NCI-H1436 treated with DMSO at 0.1 percent for 48 hours (cell line): ENCODE results near the gene GNB1L.
"Not testable (repeated sequence)": the region's sequence is repeated elsewhere in the genome, so short reads cannot be mapped to it uniquely, and the experiment has no call there.

Experiments used
- DNase-seq: peaks from one replicate; lab custom pipeline; 2025; lab: John Stamatoyannopoulos, UW

GNB1L gene

DNA sequence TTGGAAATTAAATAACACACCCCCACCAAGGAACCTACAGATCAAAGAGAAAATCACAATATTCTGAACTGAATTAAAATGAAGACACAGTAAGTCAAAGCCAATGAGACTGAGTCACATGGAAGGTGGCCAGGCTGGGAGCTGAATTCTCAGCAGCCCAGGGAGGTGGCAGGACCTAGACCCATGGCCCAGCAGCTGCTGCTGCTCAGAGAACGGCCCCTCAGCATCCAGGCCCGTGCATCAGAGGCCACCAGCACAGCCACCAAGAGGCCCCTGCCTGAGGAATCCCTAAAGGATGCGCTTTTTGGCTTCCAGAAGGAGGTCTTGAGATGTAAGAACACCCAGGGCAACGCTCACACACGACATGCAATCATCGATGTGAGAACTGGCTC, 59.1 kb downstream of the GNB1L start:
- DNase-seq = no peak

DNA sequence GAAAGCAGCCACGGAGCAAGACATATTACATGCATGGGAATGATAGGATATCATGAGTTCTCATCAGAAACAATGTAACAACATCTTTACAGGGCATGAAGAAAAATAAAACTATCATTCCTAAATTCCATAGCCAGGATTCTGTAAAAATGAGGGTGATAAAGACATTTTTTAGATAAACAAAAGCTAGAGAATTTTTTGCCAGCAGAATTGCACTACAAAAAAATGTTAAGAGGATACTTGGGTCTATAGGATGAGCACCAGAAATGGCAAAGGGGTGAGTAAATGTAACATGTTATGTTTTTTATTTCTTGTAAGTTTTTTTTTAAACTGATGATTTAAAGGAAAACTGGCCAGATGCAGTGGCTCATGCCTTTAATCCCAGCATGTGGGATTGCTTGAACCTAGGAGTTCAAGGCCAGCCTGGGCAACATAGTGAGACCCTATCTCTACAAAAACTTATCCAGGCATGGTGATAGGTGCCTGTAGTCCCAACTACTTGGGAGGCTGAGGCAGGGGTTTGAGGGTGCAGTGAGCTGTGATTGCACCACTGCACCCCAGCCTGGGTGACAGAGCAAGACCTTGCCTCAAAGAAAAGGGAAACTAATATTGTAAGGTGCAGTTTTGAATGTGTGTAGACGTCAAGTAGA, 60.9 kb downstream of the GNB1L start:
- DNase-seq = no peak

DNA sequence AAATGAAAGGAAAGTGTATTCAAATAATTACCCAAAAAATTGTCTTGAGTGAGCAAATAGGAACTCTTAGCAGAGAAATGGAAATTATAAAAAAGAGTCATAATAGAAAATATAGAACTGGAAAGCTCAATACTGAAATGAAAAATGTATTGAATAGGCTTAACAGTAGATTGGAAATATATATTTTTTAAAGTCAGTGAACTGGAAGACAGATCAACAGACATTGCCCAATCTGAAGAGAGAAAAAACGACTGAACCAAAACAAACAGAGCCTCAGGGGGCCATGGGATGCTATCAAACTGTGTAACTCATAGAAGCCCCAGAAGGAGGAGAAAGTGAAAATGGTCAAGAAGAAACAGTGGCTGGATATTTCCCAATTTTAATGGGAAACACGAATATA, 61.5 kb downstream of the GNB1L start:
- no peak for DNase-seq

DNA sequence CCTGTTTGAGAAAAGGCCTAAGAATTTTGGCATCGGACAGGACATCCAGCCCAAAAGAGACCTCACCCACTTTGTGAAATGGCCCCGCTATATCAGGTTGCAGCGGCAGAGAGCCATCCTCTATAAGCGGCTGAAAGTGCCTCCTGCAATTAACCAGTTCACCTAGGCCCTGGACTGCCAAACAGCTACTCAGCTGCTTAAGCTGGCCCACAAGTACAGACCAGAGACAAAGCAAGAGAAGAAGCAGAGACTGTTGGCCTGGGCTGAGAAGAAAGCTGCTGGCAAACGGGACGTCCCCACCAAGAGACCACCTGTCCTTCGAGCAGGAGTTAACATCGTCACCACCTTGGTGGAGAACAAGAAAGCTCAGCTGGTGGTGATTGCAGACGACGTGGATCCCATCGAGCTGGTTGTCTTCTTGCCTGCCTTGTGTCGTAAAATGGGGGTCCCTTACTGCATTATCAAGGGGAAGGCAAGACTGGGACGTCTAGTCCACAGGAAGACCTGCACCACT, 62.2 kb downstream of the GNB1L start:
- DNase-seq = not testable (repeated sequence)

DNA sequence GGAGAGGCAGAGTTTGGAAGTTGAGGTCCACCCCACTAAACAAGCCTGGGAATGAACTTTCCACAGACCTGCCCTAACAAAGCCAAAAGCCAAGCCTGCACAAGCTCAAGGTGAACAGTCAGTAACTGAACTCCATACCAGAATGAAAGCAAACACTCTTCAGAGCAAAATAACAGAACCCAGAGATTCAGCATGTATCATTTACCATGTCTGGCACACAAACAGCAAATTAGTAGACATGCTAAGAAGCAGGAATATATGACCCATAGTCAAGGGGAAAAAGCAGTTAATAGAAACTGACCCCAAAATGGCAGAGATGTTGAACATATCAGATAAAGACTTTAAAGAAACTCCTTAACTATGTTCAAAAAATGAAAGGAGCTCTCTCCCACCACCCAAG, 62.8 kb downstream of the GNB1L start:
- DNase-seq = no peak

DNA sequence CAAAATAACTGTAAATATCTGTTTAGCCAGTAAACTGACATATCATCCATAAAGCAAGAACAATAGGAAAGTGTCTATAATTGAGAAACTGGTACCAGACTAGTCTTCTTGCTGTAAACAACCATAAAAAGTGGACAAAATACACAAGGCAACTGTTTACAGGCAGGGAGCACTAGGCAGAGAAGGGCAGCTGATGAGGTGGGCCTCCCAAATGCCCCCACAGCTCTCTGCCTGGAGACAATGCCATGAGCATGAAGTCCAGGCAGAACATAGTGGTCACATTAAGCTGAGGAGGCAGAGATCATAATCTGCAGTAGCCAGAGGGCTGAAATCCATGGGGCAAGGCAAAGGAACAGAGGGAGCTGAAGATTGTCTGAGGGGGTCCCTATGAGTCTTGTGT, 63.4 kb downstream of the GNB1L start:
- DNase-seq = no peak

DNA sequence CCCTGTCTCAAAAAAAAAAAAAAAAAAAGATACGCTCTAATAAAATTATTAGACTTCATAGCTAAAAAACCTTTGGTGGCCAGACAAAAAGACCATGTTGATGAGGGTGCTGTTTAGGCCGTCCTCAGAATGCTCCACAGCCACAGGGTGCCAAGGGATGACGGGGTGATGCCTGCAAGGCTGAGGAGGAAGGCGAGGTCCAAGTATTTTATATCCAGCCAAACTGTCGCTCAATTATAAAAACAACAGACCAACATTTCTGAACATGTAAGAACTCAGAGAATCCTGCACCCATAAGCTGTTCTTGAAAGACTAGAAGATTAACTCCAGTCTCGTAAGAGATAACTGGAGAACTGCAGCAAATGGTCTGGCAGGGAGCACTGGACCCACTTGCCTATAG, 64.8 kb downstream of the GNB1L start:
- DNase-seq = no peak

DNA sequence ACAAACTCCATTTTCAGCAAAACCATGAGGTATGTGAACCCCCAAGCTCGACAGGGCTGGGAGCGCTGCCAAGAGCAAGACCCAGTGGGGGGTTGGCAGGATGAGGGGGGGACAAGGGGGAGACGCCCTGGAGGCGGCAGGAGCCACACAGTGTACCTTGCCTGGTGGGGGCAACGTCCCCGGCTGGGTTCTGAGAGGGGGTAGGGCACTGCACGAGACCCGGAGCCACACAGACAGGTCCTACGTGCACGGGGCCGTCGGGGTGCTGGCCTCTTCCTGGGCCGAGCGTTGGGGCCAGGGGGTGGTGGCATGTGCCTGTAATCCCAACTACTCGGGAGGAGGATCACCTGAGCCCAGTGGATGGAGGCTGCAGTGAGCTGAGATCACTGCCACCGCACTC, 65.3 kb downstream of the GNB1L start:
- no peak for DNase-seq

DNA sequence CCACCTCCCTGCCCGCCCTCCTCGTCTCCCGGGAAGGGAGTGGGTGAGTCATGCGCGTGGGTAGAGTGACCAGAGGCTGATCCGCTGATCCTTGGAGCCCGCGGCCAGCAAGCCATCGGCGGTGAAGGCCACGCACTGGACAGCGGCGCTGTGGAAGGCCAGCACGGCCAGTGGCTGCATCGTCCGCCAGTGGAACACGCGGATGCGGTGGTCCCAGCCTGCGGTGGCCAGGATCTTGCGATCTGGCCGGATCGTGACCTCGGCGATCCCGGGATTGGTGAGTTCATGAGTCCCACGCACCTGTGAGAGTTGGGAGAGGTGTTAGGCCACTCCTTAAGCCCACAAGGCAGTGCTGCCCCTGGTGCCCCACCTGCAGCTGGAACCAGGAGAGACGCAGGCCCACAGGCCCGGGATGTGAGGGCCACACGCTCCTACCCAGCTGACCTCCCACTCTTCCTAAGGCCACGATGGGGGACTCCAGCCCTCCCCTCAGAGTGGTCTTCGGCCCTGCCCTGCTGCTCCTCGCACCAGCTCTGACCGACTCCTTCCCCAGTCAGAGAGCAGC, 65.9 kb downstream of the GNB1L start:
- DNase-seq = no peak

DNA sequence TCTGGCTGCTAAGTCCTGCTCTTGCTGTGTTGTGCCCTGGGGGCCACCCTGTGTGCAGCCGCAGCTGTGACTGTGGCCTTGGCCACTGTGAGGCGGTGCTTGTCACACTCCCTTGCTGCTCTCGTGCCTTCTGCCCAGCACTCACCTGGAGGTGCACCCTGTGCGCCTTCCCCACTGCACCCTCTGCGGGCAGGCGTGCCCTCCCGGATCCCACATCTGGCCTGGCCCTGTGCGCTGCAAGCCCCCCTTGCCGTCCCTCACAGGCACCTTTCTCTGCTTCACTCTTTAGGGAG, 66.9 kb downstream of the GNB1L start:
- DNase-seq = no peak

DNA sequence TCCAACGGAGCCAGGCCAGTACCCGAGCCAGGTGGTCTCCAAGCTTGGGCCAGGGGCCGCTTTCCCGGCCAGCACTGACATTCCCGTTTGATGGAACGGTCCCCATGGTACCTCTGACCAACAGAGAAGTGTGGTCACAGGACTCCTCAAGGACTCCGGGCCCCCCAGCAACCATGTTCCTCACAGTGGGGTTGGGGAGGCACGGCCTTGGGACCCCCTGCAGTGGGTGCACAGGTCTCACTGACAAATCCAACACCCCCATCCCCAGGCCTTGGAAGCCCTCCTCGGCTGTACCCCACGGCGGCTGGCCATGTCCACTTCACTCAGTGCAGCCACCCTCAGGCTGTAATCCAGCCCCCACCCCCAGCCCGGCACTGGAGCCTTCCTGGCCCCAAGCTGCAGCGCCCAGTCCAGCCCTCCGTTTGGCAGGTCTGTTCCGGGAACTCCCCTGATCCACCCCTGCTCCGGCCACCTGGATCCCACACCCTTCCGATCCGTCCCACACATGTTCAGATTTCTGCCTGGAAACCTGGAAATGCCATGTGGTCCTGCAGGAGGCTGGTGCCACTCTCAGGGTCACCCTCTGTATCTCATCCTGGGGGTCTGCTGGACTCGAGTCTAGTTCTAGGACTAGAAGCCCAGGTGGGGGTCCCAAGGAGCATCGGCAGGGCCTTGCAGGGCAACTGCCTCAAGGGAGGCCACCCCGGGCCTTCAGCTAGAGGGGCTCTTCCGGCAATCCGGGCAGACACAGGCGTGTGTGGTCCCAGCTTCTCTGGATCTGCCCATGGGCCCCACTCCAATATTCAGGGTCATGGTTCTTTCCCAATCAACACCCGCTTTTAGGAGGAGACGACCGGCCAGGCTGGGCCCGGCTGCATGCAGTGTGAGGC, 67.5 kb downstream of the GNB1L start:
- no peak for DNase-seq

DNA sequence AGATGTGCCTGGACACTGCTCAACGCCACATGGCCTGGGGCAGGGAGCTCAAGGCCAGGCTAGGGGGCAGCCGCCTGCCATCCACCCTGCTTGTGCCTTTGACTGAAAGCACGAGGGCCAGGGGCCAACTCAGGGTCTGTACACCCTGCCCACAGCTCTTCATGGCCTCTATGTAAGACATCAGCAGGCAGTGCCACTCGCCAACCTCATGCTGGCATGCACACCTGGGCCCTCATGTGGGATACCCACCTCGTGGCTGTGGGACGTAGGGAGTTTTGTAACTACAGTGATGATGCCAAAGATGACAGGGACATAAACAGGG, 68.4 kb downstream of the GNB1L start:
- no peak for DNase-seq

DNA sequence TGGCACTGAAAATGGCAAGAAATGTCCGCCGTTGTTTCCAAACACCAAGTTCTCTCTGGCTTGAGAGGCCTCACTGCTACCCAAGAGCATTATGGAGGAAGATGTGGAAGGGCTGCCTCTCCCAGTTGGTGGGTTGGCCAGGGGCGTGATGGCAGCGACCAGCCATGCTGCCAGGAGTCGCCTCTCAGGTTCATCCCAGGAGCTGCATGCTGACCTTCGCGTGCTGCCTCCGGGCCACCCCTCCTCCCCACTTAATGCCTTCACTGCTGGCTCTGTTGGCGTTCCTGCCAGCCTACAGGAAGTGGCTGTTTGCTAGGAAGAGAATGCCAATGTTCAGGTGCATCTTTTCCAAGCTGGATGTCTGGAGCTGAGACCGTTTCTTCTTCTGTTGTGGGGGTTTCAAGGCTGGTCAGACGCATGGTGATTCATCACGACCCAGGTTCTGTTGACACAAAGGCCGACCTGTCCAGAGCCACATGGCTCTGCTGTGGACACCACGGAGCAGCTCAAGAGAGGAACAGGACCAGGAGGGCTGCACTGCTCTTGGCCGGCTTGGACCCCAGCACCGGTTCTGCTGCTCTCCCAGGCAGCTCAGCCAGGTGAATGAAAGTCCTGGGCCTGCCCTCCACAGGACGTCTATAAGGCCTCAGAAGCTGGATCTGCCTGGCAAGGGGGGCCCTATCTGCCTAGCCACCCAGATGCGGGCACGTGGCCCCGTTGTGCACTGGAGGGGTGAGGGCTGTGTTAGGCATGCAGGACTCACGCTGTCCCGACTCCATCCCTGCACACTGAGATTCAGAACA, 69.0 kb downstream of the GNB1L start:
- DNase-seq = no peak

DNA sequence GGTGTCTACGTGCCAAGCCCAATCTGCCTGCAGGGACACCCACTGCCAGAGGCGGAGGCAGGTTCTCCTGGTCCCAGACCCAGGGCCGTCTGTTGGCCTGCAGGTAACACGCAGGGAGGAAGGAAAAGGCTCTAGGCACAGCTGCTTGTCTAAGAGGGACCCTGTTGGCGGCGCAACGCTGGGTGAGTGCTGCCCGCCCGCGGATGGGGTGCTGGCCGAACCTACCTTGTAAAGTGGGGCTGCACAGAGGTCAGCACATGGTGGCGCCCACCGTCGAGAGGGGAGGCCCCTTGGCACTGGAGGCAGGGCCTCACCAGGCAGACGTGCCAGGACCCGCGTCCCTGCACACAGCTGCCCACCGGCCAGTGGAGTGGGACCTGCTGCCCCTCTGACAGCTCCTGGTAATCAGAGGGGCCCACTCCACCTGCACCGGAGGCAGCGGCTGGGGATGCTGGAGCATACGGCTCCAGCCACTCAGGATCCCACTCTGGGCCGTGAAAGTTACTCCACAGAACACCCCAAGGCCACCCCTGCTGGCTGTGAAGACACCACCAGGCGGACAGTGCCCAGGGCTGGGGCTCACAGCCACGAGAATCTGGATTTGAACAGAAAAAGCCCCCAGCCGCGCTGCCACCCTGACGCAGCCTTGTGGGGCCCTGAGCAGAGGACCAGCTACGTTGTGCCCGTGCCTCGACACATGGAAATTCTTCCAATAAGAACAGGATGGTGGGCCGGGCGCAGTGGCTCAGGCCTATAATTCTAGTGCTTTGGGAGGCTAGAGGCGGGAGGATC, 70.1 kb downstream of the GNB1L start:
- DNase-seq = no peak

DNA sequence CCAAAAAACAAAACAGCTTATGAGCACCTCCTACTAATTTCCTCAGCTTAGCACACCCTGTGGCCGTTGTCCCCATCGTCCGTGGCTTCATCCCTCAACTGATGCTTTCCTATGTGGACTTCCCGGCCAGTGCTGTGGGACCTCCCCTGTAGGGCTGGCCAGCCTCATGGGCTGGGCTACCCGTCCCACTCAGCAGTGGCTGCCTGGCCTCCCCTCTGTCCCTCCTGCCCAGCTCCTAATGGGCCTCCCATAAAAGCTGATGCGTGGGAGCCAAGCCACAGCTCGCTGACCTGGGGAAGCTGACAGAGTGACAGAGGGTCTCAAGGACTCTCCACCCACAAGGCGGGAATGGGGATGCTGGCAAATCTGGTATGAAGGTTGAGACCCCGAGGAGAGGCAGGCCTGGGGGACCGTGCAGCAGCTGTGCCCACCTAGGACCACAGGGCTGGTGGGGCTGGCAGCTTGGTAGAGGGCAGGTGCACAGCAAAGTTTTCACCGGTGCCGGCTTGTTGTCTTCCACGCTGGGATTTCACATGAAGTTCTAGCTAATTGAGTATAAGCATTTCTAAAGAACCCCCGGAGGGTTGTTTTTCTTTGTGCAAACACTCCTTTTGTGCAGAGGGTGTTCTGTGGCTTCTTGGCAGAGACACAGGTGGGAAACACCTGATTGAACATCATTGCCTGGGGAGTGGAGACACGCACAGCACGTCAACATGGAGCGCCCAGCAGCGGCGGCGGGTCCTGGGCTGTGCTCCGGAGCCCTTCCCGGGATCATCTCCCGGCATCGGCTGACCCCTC, 70.9 kb downstream of the GNB1L start:
- no peak for DNase-seq

DNA sequence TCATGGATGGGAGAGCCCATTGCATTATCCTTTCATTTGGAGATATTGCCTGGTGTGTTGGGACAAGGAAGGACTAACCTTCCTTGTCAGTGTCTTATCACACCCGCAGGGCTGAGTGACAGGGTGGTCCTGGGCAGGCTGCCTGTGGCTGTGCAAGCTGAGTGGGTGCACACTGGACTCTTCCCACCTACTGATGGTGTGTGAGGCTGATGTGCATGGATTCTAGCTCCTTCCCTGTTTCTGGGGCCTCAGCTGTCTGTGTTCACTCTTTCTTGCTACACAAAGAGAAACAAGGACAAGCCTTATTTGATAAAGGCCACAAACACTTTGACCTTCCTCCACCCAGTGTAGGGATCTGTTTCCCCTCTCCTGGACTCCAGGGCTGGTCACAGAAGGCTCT, 72.1 kb downstream of the GNB1L start:
- DNase-seq = no peak

DNA sequence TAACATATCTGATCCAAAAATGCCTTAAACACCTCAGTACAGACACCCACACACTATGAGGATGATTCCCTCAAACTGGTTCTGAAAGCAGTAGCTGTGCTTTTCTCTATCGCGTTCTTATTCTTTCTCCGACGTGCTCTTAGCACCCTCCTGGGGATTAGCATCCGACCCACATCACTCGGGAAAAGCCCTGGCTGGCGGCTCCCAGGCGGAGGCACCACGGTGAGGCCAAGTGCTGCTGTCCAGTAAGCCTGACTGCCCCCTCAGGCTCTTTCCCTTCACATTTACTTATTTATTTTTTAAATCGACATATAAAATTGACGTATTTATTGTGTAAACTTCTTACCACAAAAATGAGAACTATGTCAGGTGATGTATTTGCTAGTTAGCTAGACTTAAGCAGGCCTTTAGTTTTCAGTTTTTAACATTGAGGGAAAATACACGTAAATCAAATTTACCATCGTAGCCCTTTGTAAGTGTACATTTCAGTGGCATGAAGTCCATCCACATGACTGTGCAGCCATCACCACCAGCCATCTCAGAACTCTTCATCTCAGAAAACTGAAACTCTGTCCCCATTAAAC, 74.9 kb downstream of the GNB1L start:
- no peak for DNase-seq

DNA sequence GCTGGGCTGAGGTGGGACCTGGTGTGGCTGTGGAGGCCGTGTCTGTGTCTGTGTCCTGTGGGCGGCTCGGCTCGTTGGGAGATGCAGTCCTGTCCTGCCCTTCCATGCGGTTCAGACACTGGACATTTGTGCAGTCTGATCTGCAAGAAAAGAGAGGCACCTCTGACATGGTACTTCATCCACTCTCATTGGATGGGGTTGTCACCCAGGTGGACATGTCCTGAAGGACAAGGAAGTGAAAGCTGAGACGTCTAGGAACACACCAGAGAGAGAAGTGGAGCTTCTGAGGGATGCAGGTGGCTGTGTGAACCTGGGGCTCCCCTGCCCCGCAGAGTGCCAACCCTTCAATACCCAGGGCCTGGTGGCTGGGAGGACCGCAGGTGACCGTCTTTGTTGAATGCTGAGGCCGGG, 75.7 kb downstream of the GNB1L start:
- no peak for DNase-seq

DNA sequence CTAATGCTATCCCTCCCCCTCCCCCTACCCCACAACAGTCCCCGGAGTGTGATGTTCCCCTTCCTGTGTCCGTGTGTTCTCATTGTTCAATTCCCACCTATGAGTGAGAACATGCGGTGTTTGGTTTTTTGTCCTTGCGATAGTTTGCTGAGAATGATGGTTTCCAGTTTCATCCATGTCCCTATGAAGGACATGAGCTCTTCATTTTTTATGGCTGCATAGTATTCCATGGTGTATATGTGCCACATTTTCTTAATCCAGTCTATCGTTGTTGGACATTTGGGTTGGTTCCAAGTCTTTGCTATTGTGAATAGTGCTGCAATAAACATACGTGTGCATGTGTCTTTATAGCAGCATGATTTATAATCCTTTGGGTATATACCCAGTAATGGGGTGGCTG, 77.5 kb downstream of the GNB1L start:
- not testable (repeated sequence) for DNase-seq

DNA sequence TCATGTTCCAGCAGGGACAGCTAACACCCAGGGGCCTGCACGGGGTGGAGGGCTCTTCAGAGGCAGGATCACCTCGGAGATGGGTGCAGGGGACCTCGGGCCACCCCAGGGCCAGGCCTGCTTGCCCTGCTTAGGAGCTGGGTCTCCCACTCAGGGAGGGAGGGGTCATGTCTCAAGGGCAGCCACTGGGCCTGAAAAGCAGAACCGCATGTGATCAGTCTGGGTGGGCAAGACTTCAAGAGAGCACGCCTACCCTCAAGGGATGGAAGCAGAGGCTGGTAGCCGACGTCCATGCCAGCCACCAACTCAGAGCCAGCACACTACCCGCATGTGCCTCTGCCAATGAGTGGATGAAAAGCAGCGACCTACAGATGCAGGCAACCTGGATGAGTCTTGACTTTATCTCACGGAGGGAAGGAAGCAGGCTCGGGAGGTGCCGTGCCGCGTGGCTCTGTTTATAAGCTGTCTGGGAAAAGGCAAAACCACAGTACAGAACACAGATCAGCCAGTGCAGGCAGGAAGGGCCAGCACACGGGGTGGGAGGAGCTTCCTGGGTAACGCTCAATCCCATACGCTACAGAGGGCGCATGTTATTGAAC, 78.1 kb downstream of the GNB1L start:
- no peak for DNase-seq
